HepG2 (cell line): ENCODE data around the gene TUBB2B. TPM values are rescaled to one million over a fixed set of nuclear protein-coding genes. Genes with fewer than 3 reads are reported as not detected.

ENCODE experiments used
- AHR ChIP-seq: IDR thresholded peaks from 2 replicates; pipeline ENCODE4 v1.6.1; 2018; ENCODE audit warnings: missing genetic modification reagents, missing compliant biosample characterization
- ATF3 ChIP-seq: sonication (generic); formaldehyde crosslinking; IDR thresholded peaks from 2 replicates; pipeline ENCODE4 v1.4.0; 2020; ENCODE audit warnings: missing genetic modification reagents
- CREB1 ChIP-seq, 2 experiments: fragments of 450-650 bp in 1 of 2; IDR thresholded peaks; 2 replicates each; pipeline ENCODE4 v1.6.1; 2016 to 2017; ENCODE audit warnings: control low read depth in 1 of 2, mild to moderate bottlenecking in 1 of 2, missing compliant biosample characterization in 1 of 2, missing genetic modification characterization in 1 of 2
- FOXC1 ChIP-seq: sonication (generic); formaldehyde crosslinking; IDR thresholded peaks from 2 replicates; pipeline ENCODE4 v1.8.0; 2022; ENCODE audit warnings: mild to moderate bottlenecking, missing genetic modification reagents, borderline replicate concordance
- KDM1A ChIP-seq: IDR thresholded peaks from 2 replicates; pipeline ENCODE4 v1.6.1; 2016; ENCODE audit warnings: missing compliant biosample characterization
- MTA1 ChIP-seq: sonication (generic); formaldehyde crosslinking; IDR thresholded peaks from 2 replicates; pipeline ENCODE4 v1.4.0; 2020; ENCODE audit warnings: missing genetic modification reagents, mild to moderate bottlenecking, borderline replicate concordance
- PATZ1 ChIP-seq: sonication (generic); formaldehyde crosslinking; IDR thresholded peaks from 2 replicates; pipeline ENCODE4 v1.4.0; 2020; ENCODE audit warnings: missing genetic modification reagents
- PAXIP1 ChIP-seq: sonication (generic); formaldehyde crosslinking; conservative IDR thresholded peaks from 2 replicates; pipeline ENCODE4 v1.4.0; 2020; ENCODE audit warnings: mild to moderate bottlenecking, missing genetic modification reagents, moderate library complexity
- RBFOX2 ChIP-seq: fragments of 200-400 bp; formaldehyde crosslinking; IDR thresholded peaks from 2 replicates; pipeline ENCODE4 v1.6.1; 2017; ENCODE audit warnings: low read depth, mild to moderate bottlenecking, low read length
- RFX3 ChIP-seq: IDR thresholded peaks from 2 replicates; pipeline ENCODE4 v1.6.1; 2016; ENCODE audit warnings: missing biosample characterization, missing genetic modification reagents
- TMF1 ChIP-seq: sonication (generic); formaldehyde crosslinking; IDR thresholded peaks from 2 replicates; pipeline ENCODE4 v1.8.1; 2022; ENCODE audit warnings: low read depth, missing genetic modification reagents
- ZBTB39 ChIP-seq: sonication (generic); formaldehyde crosslinking; IDR thresholded peaks from 2 replicates; pipeline ENCODE4 v1.5.0; 2020; ENCODE audit warnings: missing genetic modification reagents
- ZBTB46 ChIP-seq: sonication (generic); formaldehyde crosslinking; IDR thresholded peaks from 2 replicates; pipeline ENCODE4 v1.4.0; 2020; ENCODE audit warnings: mild to moderate bottlenecking, missing genetic modification reagents, borderline replicate concordance
- ZFP91 ChIP-seq: sonication (generic); formaldehyde crosslinking; IDR thresholded peaks from 2 replicates; pipeline ENCODE4 v1.9.0; 2022; ENCODE audit warnings: missing genetic modification reagents, mild to moderate bottlenecking, borderline replicate concordance
- ZNF3 ChIP-seq: IDR thresholded peaks from 2 replicates; pipeline ENCODE4 v1.7.0; 2017; ENCODE audit warnings: inconsistent platforms
- ZNF335 ChIP-seq: sonication (generic); formaldehyde crosslinking; IDR thresholded peaks from 2 replicates; pipeline ENCODE4 v1.4.0; 2020; ENCODE audit warnings: missing genetic modification reagents
- ZNF543 ChIP-seq: sonication (generic); formaldehyde crosslinking; IDR thresholded peaks from 2 replicates; pipeline ENCODE4 v1.4.0; 2020; ENCODE audit warnings: mild to moderate bottlenecking, missing genetic modification reagents
- ZNF563 ChIP-seq: sonication (generic); formaldehyde crosslinking; IDR thresholded peaks from 2 replicates; pipeline ENCODE4 v1.8.0; 2022; ENCODE audit warnings: mild to moderate bottlenecking, moderate library complexity, missing genetic modification reagents
- polyA plus RNA-seq, 8 experiments: library from polyadenylated mRNA; depleted of rRNA in 3 of 8; stranded (reverse) in 7 of 8; unstranded in 1 of 8; fragments of >200 nt; fragmentation: Illumina TruSeq in 4 of 8; extraction: Trizol in 4 of 8; gene quantifications; 2 replicates each; pipeline versions ENCODE4 v1.2.1 to v1.2.3, GENCODE V29; 2011 to 2016; ENCODE audit warnings: low read depth in 4 of 8, missing spikeins in 1 of 8, mixed read lengths in 1 of 8; ENCODE audit not compliant: insufficient read depth in 1 of 8
- total RNA-seq, 5 experiments: library from RNA; depleted of rRNA; stranded (reverse); fragments of >200 nt; fragmentation: Illumina TruSeq; extraction: Trizol; gene quantifications; 2 replicates each; pipeline ENCODE4 v1.2.3, GENCODE V29; 2016; ENCODE audit warnings: low read depth in 1 of 5

The TUBB2B gene
- total and polyA plus RNA-seq, 2 of the 13 experiments (the other 11 are each of a cell fraction or from before 2014, with no cell fraction given), result 10.3 to 23.6 TPM

- no peak for TF ChIP-seq ZBTB39 (CRISPR knock-in tag)
- TF ChIP-seq AHR (CRISPR knock-in tag), result peak; percentile 14; the same call in 1 of the 2 replicates
- 0 out of 2 replicates have a peak, but pooled peaks have one; percentile 7 for TF ChIP-seq ZFP91 (CRISPR knock-in tag)
- no peak for TF ChIP-seq PATZ1 (CRISPR knock-in tag)
- no peak for TF ChIP-seq KDM1A (CRISPR knock-in tag)
- no peak for TF ChIP-seq ATF3
- no peak for TF ChIP-seq ZNF563 (CRISPR knock-in tag)
- TF ChIP-seq TMF1 (CRISPR knock-in tag), result 0 out of 2 replicates have a peak, but pooled peaks have one; percentile 11
- TF ChIP-seq ZBTB46, result no peak
- TF ChIP-seq PAXIP1 (CRISPR knock-in tag), result no peak
- 0 out of 2 replicates have a peak, but pooled peaks have one; percentile 19 for TF ChIP-seq ZNF543 (CRISPR knock-in tag)
- no peak for TF ChIP-seq RBFOX2
- TF ChIP-seq ZNF3 (CRISPR knock-in tag), result no peak
- no peak for TF ChIP-seq ZNF335
- no peak for TF ChIP-seq FOXC1 (CRISPR knock-in tag)
- no peak for TF ChIP-seq CREB1 (IDR thresholded peaks at IDR 0.05)
- no peak for TF ChIP-seq CREB1 (CRISPR knock-in tag; IDR thresholded peaks at IDR 0.05)
- TF ChIP-seq RFX3 (CRISPR knock-in tag), result no peak
- TF ChIP-seq MTA1 (CRISPR knock-in tag), result no peak
These were observed 706 bp upstream of the TUBB2B start (continued) for GRCh38 chr6:3228046-3228671.
